Right lobe of liver (tissue), 6 donors: Measurements from ENCODE around the gene ATPAF2. TPM values are rescaled to one million over a fixed set of nuclear protein-coding genes. Genes with fewer than 3 reads are reported as not detected.

ENCODE experiments used
- ATAC-seq, 4 donors: fragments of 200-7000 bp; cut with Tn5 transposase; one replicate each; pipeline ENCODE4 v1.9.1; 2020; ENCODE audit warnings: mild to moderate bottlenecking in 4 of 4, moderate library complexity in 4 of 4
- DNase-seq, 3 donors: peaks; one replicate each; pipeline ENCODE4 v3.0.0-alpha.2; 2020
- H3K27ac ChIP-seq, 3 donors: fragments of 200-600 bp; one replicate each; pipeline ENCODE4 v1.8.0; 2022
- H3K27me3 ChIP-seq, 2 donors: fragments of 200-600 bp; one replicate each; pipeline ENCODE4 v1.8.0; 2022
- H3K36me3 ChIP-seq, 4 donors: fragments of 200-600 bp; sonication (generic) in 1 of 4; one replicate each; pipeline versions ENCODE4 v1.5.1 to v1.8.0; 2017 to 2022; ENCODE audit warnings: control low read depth in 1 of 4
- H3K4me1 ChIP-seq, 4 donors: fragments of 200-600 bp; sonication (generic) in 1 of 4; one replicate each; pipeline versions ENCODE4 v1.5.1 to v1.8.0; 2017 to 2022; ENCODE audit warnings: control low read depth in 1 of 4
- H3K4me3 ChIP-seq, 3 donors: fragments of 200-600 bp; one replicate each; pipeline ENCODE4 v1.8.0; 2022
- H3K9me3 ChIP-seq, 4 donors: fragments of 200-600 bp; sonication (generic) in 1 of 4; one replicate each; pipeline versions ENCODE4 v1.5.1 to v1.8.0; 2017 to 2022; ENCODE audit warnings: control low read depth in 1 of 4
- CTCF ChIP-seq, 4 donors: fragments of 200-600 bp in 3 of 4; fragments of 450-650 bp in 1 of 4; IDR thresholded peaks; one replicate each; pipeline versions ENCODE4 v1.5.1 to v1.8.0; 2016 to 2022; ENCODE audit warnings: antibody characterized with exemption in 4 of 4, mild to moderate bottlenecking in 2 of 4
- POLR2A ChIP-seq: fragments of 450-650 bp; IDR thresholded peaks from one replicate; pipeline ENCODE4 v1.6.1; 2017; ENCODE audit warnings: antibody characterized with exemption, mild to moderate bottlenecking
- WGBS: methylation state at CpG from one replicate; pipeline ENCODE4 v1.1.6; 2018; ENCODE audit warnings: low coverage, low lambda C conversion rate; ENCODE audit not compliant: insufficient coverage; ENCODE audit errors: missing lambda C conversion rate; 5-methylcytosine and 5-hydroxymethylcytosine counted together
- intact Hi-C, 2 donors: fragments of 100-400 bp; cut with DNase I; formaldehyde crosslinking; loops; one replicate each; pipeline versions ENCODE4 v1.11.2 to v1.14.1; 2022
- total RNA-seq, 6 experiments: library from RNA; depleted of rRNA in 2 of 6; stranded (reverse); fragments of >200 nt in 2 of 6; fragmentation: NEBNext Ultra II Directional in 3 of 6; extraction: Animal tissue kit (Norgen Biotek cat#: 25700) in 3 of 6; gene quantifications; one replicate each; pipeline versions ENCODE4 v1.1.0 to v1.2.4, GENCODE V29; 2016 to 2023
- donor health status: DM: no; HTN: yes; CAD: no.
- donor health status: DM: no; HTN: no; CAD: no.
- donor health status: DM: no; HTN: no; CAD: no.
- donor health status: DM: no; HTN: yes; CAD: no.
- donor health status: DM: no; HTN: yes; CAD: no.

The ATPAF2 gene
- total RNA-seq, 6 experiments from 2014 or later: 17.2 to 21.0 (median 19.2) TPM

DNA sequence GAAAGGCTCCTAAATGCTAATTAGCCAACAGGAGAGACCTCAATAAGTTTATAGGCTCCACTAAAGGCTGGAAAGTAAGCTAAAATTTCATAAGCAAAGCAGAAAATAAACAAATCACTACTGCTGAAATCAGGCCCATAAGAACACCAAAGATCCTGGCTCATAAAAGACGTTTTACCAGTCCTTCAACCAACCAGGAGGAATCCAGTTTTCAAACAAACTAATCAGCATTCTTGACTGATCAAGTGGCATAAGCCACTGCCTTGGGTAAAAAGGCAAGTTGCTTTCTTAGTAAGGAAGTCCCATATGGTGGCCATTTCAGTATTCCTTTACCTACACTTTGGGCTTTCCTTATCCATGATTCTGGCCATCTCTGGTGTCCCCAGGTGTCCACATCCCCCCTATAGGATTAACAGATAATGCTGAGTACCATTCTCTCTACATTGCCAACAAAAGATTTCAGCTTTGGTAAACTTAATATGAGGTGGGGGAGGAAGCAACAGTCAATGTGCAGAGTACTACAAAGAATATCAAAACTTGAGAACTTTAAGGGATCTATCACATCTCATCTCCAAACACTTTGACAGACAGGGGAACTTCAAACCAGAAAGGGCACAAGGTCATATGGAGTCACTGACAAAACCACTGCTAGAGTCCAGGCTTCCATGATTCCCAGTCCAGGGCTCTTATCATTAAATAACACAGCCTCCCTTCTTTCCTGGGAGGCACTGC is 68.1 kb downstream of the ATPAF2 start:
- intact Hi-C loops: no loop called here
- H3K4me3 ChIP-seq: peak overlapping the region; percentile 92 to 95 (median 93)

More for the DNA sequence above, 68.1 kb downstream of the ATPAF2 start:
- ATAC-seq (no peak), DNase-seq (no peak)
- Histone ChIP-seq H3K4me1 (peaks cover 0 to 18% (median 0%) of the 10 kb centered on the region in 4 donors), H3K27ac (no peak overlapping the region), H3K9me3 (no peaks in the 10 kb centered on the region), H3K27me3 (no peaks in the 10 kb centered on the region), H3K36me3 (no peaks in the 10 kb centered on the region)
- no peak for TF ChIP-seq CTCF (IDR thresholded peaks at IDR 0.05)
- TF ChIP-seq POLR2A: no peak
- WGBS: 14% methylated on average over 1 of the region's 1 CpG

Other genes starting within 250 kb of the ATPAF2 start
- 100 to 1,000 TPM in 4 of 6 experiments, 10 to 100 TPM in 2; 63.8 to 246 (median 173) TPM for gene SREBF1, start 202.2 kb downstream of the ATPAF2 start, total RNA-seq
- gene TOM1L2, start 66.8 kb downstream of the ATPAF2 start, total RNA-seq: 10 to 100 TPM; 13.5 to 21.2 (median 16.0) TPM
- gene DRC3, start 66.3 kb downstream of the ATPAF2 start, total RNA-seq: under 1 TPM; 0.25 to 0.98 (median 0.72) TPM
- 1 to 10 TPM; 4.8 to 6.1 (median 5.3) TPM for gene GID4, start 240 bp upstream of the ATPAF2 start, total RNA-seq
- 10 to 100 TPM; 10.4 to 28.8 (median 17.3) TPM for gene DRG2, start 48.8 kb upstream of the ATPAF2 start, total RNA-seq
- 1 to 10 TPM in 4 of 6 experiments, under 1 TPM in 2; 0.19 to 6.2 (median 1.5) TPM for gene MYO15A, start 69.6 kb upstream of the ATPAF2 start, total RNA-seq
- 10 to 100 TPM; 57.5 to 71.8 (median 66.1) TPM for gene ALKBH5, start 144.7 kb upstream of the ATPAF2 start, total RNA-seq
- gene LLGL1, start 186.5 kb upstream of the ATPAF2 start, total RNA-seq: 1 to 10 TPM; 2.0 to 8.6 (median 2.8) TPM
- gene FLII, start 219.6 kb upstream of the ATPAF2 start, total RNA-seq: 100 to 1,000 TPM in 4 of 6 experiments, 10 to 100 TPM in 2; 89.0 to 171 (median 116) TPM
- 10 to 100 TPM in 1 of 6 experiments, 1 to 10 TPM in 5; 5.9 to 10.6 (median 7.1) TPM for gene MIEF2, start 221.5 kb upstream of the ATPAF2 start, total RNA-seq